G401.6 (cell line): ENCODE results near the gene XPO6.

Source experiments
- FAIRE-seq: peaks from 2 replicates; lab custom pipeline; 2012; peaks lifted over from hg19 to GRCh38; lab: Jason Lieb, UNC

The XPO6 gene

DNA sequence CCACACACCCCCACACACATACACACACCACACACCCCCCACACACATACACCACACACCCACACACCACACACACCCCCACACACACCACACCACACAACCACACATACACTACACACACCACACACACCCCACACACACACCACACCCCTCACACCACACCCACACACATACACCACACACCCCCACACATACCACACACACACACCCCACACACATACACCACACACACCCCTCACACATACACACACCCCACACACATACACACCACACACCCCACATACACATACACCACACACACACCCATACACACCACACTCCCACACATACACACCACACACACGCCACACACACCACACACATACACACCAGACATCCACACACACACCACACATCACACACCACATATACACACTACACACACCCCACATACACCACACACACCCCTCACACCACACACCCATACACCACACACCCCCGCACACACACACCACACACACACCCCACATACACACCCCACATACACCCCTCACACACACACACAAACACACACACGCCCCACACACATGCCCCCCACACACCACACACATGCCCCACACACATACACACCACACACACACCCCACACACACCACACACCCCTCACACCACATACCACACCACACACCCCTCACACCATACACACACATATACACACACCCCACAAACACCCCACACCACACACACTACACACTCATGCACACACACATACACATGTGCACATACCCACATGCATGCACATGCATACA, 122.4 kb downstream of the XPO6 start:
- no peak for FAIRE-seq

DNA sequence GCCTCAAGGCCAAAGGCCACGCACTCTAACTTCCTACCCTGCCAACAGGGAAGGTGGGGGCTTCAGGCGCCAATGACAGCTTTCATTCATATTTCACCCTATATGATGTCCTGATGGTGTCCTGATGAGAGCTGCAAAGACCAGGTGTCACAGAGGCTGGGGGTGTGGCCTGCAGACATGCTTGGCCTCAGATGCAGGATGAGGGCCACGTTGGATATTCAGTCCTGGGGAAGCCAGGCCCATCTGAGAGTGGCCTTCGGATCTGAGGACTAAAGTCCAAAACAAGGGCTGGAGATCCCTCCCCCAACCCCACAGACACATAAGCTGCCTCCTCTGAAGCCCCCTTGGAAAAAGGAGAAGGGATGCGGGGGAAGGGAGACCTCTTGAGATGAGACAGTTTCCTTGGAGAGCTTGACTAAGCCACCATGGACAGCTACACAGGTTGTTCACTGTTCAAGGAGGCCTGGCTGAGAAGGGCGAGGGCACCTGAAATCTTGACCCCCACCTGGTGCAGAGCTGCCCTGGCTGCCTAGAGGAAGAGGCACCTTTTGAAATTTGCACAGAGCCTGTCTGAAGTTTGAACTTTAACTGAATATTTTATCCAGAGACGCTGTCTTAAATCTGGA, 124.0 kb downstream of the XPO6 start:
- FAIRE-seq, result no peak

DNA sequence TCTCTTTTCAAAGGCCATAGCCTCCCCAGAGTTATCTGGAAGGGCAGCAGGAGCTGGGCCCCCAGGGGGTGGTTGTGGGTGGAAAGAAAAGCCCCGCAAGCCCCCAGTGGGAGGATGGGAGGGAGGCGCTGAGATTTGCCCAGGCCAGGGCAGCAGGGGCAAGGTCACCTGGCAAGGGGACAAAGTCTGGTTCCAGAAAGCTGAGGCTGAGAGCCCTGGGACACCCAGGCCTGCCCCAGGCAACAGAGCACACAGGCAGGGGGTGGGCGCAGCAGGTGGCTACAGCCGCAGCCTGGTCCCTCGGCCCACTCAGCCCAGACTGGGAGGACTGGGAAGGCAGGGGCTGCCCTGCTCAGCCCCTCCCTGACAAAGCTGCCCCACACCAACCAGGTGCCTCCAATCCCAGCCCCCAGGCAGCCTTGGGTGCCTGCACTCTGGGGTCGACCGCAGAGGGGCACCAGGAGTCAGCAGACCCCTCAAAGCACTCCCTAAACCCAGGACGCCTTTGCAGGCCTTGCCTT, 124.6 kb downstream of the XPO6 start:
- no peak for FAIRE-seq

DNA sequence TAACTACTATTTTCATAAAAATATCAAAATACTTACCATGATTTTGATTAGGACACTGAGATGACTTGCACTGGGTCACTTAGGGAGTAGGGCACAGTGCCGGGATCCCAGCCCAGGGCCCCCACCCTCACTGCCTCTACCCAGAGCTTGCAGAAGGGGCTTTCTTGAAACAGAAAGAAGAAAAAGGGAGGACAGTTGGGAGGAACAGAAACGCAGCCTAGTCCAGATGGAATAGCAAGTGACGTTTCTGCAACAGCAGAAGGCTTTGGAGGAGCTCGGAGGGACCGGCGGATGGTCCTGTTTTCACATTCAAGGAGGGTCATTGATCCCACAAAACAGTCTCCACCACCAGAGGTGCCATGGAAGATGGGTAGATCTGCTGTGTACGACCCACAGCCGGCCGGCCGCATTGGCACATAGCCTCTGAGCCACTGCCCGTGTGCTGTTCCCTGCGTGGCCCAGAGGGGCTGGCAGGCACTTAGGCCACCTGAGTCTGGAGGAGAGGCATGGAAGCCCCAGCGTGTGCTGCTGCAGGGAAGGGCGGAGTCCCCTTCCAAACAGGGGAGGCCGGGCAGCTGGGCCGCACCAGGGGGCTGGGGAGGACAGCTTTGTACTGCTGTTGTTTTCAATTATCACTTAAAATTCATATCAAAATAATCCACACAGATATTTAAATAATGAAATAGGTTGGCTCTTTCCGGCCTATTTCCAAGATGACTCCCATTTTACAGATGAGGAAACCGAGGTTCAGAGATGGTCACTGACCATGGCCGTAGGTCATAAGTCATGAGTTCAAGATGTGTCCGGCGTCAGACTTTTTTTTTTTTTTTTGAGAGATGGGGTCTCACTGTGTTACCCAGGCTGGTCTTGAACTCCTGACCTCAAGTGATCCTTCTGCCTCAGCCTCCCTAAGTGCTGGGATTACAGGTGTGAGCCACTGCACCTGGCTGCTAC, 125.3 kb downstream of the XPO6 start:
- no peak for FAIRE-seq

DNA sequence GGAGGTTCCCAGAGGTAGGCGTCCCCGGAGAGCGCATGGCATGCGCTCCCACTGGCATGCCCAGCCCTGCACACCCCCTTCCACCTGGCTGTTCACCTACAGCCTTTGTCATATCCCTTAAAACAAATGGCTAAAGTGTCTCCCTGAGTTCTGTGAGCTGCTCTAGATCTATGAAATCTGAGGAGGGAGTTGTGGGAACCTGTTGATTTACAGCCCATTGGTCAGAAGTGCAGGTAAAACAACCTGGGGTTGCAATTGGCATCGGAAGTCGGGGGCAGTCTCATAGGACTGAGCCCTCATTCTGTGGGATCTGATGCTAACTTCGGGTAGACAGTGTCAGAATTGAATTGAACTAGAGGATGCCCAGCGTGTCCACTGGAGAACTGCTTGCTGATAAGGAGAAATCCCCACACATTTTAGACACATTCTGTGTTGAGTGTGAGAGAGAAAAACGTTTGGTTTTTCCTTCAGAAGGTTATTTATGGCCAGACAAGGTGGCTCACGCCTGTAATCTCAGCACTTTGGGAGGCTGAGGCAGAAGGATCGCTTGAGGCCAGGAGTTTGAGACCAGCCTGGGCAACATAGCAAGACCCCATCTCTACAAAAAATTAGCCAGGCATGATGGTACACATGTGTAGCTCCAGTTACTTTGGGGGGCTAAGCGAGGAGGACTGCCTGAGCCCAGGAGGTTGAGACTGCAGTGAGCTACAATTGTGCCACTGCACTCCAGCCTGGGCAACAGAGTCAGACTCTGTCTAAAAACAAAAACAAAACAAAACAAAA, 126.2 kb downstream of the XPO6 start:
- no peak for FAIRE-seq

DNA sequence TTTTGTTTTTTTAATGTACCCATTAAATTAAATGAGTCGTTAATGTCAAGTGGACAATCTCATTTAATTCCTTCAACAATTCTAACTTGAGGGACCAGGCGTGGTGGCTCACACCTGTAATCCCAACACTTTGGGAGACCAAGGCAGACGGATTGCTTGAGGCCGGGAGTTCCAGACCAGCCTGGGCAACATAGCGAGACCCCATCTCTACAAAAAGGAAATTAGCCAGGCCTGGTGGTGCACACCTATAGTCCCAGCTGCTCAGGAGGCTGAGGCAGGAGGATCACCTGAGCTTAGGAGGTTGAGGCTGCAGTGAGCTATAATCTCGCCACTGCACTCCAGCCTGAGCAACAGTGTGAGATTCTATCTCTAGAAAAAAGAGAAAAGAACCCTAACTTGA, 127.6 kb downstream of the XPO6 start:
- FAIRE-seq, result no peak

DNA sequence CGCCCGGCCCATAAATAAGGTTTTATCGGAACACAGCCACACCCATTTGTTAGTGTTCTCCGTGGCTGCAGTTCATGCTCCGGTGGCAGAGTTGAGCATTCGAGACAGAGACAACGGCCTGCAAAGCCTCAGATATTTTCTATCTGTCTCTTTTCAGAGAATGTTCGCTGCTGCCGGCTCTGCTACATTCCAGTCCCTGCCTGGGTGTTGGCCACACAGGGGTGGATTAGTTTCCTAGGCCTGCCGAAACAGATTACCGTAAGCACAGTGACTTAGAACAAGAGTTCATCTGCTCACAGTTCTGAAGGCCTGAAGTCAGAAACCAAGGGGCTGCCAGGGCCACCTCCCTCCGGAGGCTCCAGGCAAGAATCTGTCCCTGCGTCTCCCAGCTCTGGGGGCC, 129.1 kb downstream of the XPO6 start:
- no peak for FAIRE-seq

DNA sequence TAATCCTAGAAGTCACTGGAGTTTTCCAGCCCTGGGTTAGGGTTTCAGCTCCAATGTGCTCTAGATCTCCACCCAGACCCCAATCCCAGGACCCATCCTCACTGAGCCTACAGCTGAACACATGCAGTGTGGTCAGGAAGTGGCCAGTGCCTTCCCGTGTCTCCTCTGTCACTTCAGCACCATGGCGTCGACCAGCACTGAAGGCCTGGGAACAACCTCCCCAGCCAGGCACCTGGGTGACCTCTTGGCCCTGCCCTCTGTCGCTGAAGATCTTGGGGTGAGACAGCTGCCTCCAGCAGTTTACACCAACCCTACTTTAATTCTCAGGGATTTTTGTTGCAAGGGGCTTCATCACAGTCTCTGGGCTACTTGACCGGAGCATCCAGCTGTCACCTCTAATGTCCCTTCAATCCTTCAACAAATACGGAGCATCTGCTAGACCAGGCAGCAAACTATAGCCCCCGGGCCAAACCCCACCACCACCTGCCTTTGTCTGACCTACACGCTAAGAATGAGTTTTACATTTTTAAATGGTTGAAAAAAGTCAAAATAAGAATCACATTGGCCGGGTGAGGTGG, 130.3 kb downstream of the XPO6 start:
- no peak for FAIRE-seq

DNA sequence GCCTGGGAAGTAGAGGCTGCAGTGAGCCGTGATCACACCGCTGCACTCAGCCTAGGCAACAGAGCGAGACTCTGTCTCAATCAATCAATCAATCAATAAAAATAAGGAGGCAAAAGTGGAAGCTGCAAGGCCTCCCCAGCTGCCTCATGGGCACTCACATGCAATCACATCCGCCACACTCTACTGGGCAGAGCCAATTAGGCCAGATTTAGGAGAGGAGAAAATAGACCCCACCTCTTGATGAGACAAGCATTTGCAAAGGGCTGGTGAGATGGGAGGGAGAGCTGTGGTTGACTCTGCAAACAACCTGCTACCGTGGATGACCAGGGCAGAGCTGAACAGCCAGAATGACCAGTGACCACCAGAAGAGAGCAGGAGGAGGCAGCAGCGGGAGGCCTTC, 133.5 kb downstream of the XPO6 start:
- FAIRE-seq, result no peak

DNA sequence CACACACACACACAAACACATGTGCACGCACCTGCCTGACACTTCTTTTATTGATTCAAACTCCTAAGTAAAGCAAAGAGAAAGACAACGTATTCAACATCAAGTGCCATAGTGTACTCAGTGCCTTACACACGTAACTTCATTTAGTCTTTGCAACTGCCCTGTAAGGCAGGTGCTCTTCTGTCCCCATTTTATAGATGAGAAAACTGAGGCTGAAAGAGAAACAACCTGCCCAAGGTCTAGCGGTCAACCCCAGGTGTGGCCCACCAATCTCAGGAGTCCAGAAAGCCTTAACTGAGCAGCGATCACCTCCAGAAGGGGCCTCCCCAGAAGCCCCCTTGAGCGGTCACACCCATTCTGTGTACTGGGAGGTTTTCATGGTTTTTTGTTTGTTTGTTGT, 137.9 kb downstream of the XPO6 start:
- FAIRE-seq, result no peak

DNA sequence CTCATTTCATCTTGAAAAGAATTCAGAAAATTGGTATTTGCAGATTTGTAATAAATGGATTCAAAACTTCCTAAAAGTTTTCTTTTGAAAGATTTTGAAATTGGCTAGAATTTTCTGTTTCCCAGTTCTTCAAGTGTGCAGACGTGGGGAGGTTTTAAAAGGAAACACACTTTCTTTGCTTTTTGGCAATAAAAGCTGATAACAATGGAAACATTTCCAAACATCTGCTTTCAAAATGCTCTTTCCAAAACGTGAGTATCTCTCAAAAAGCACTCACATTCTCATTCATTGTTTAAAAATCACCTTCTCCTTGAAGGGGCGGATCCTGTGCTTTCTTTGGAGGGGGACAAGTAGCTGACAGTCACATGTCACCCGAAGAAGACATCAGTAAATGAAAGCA, 139.7 kb downstream of the XPO6 start:
- FAIRE-seq, result no peak

DNA sequence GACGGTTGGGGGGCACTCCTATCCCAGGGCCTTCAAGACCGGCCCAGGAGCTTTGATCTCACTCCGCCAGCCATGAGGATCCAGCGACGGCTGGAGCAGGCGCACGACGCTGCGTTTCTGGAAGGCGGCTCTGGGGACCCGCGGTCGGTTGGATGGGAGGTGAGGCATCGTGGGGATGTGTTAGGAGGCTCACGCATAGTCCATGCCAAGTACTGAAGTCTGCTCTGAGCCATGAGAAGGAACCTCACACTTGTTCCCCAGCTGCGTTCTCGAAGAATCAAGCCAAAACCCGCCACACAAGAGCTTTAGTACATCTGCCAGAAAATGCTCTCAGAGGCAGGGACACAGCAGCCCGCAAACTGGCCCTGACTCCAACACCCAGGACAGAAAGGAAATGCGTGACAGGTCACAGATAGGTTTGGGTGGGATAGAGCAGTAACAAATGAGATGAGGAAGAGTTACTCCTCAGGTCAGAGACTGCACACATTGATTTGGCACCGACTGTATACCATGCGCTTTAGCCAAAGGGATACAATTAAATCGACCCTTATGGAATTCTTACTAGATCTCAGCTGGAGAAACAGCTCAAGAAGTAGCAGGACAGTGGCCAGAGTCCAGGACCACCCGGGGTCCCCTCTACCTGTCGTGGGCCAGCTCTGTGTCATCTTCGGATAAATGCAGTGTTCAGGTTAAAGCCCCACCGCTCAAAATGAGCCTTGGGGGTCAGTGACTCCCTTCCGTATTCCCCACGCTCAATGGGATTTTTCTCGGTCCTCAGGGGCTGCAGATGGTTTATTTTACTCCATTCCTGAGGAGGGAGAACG, 141.6 kb downstream of the XPO6 start:
- FAIRE-seq, result no peak

DNA sequence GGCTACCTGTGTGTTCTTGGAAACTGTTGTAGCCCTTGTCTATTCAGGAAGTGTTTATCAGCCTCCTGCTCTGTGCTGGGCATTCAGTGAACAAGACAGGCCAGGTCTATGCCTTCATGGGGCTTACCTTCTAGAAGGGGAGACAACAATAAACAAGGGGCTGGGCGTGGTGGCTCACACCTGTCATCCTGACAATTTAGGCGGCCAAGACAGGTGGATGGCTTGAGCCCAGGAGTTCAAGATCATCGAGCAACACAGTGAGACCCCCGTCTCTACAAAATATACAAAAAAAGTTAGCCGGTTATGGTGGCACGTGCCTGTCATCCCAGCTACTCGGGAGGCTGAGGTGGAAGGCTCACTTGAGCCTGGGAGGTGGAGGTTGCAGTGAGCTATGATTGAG, 142.8 kb downstream of the XPO6 start:
- FAIRE-seq, result no peak

DNA sequence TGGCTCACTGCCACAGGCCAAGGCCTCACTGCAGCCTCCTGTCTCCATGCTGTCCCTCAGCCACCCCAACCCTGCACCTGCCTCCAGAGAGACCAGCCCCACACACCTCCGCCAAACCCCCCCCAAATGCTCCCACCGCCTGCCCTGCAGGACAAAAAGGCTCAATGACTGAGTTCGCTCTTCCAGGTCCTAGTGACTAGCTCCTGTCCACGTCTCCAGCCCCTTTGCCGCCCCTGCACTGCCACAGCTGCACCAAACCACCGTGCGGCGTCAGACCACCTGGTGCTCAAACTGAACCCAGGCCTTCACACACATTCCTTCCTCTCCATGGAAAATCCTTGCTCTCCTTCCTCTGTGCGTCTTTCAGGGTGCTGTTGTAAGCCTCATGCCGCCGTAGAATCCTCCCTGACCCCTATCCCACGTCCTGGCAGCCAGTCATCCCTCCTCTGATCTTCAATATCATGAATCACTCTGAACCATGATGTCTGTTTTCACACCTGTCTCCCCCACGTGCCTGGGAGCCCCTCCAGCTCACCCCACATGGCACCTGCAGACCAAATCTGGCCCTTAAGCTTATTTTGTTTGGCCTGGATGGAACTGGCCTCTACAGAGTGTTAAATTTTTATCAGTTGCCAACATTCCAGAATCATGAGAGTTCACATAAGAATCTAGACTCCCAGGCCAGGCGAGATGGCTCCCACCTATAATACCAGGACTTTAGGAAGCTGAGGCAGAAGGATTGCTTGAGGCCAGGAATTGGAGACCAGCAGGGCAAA, 144.0 kb downstream of the XPO6 start:
- no peak for FAIRE-seq

DNA sequence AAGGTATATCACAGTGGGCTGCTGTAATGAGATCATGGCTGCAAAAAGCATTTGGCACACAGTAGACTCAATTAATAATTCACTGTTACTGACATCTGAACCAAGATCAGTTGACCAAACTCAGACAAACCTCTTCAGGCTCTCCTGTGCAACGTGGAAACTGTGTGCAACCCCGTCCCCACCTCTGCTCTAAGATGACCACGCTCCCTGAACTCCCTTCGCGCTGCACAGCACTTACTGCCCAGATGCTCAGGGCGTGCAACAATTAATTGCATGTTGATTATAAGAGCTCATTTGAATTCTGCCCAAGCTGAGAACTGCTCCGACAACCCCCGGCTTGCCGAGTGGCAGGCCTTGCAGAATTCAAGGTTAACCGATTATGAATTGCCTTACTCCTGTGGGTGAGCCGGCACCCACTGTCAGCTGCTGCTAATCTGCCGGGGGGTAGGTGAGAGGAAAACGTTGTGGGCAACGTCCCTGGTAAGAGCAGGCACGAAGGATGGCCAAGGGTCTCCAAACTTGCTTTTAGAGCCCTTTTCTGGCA, 147.0 kb downstream of the XPO6 start:
- FAIRE-seq, result no peak

DNA sequence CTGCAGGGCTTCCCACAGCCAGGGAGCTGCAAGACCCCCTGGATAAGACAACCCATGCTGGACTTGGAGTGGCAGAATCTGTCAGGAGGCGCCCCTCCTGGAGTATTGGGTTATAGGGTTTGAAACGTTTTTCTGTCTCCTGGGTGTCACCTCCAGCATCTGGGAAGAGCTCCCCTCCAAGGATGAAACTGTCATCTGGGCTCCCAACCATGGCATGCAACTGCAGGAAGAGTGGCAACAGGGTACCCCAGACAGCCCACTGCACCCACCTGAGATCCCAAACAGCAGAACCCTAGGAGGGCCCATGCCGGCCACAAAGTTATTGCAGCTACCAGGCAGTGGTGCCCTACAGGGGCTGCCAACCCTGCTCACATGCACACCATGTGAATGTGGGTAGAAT, 147.6 kb downstream of the XPO6 start:
- no peak for FAIRE-seq

DNA sequence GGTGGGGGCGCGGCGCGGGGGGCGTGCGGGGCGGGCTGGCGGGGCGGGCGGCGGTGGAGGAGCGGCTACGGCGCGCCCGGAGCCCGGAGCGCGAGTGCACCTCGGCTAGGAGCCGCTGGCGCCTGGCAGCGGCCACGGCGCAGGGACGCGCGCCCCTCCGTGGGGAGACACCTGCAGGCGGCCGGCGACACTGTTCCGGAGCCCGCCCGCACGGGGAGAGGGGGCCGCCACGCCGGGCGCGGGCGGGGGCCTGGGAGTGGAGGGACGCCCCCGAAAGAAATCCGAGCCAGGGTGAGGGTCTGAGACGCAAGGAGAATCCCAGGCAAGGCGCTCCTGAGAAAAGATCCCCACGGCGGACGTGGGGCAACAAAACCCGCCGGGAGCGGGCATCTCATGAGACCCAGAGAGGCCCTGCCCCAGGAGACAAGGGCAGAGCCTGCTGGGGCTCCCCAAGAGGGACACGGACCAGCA, 148.1 kb downstream of the XPO6 start, which contains the start of gene GSG1L:
Gene GSG1L (minus strand): TSS at position 124 of the 471 bp plus-strand sequence. CDS start 290 bp downstream, outside the sequence.
- no peak for FAIRE-seq

DNA sequence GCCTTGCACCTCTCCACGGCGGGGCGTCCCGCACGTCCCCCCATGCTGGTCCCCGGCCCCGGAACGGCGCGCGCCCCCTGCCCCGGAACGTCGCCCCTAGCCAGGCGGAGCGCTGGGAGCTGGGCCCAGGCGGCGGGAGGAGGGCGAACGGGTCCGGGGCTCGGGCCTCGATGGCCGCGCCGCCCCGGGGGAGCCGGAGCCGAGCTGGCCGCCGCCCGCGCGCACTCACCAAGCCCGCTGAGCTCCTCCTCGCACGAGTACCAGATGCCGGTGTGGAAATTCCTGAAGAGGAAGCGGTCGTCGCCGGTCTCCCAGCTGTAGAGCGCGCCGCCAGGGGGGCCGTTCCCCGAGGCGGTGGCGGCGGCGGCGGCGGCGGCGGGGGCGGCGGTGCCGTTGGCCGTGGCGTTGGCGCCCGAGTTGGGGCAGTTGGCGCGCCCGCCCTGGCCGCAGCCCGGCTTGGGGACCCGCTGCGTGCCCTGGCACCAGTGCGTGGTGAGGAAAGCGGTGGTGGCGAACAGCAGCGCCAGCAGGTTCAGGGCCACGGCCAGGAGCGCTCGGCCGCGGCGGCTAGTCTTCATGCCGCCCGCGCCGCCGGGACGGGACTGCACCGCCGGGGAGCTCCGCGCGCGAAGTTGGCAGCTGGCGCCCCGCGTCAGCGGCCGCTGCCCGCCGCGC, 148.8 kb downstream of the XPO6 start:
- no peak for FAIRE-seq
